Trophoblast cell (in vitro differentiated cells and primary cell): ENCODE measurements around the gene IL31.

Experiments used
- DNase-seq, 2 donors: peaks; one replicate each; pipeline ENCODE4 v3.0.0-alpha.2; 2016
- H2AFZ ChIP-seq: 2 replicates; pipeline ENCODE4 v1.6.1; 2013; ENCODE audit warnings: low read length, moderate library complexity, mild to moderate bottlenecking; ENCODE audit not compliant: insufficient read depth, poor library complexity
- H2AK5ac ChIP-seq: 2 replicates; pipeline ENCODE4 v1.6.1; 2013; ENCODE audit warnings: mild to moderate bottlenecking, low read length
- H2BK120ac ChIP-seq: 2 replicates; pipeline ENCODE4 v1.6.1; 2013; ENCODE audit warnings: low read length, mild to moderate bottlenecking, moderate library complexity; ENCODE audit not compliant: insufficient read depth, poor library complexity
- H2BK12ac ChIP-seq: 2 replicates; pipeline ENCODE4 v1.6.1; 2013; ENCODE audit warnings: mild to moderate bottlenecking, low read length, moderate library complexity
- H2BK5ac ChIP-seq: 2 replicates; pipeline ENCODE4 v1.6.1; 2013; ENCODE audit warnings: low read length, low read depth, moderate library complexity, mild to moderate bottlenecking; ENCODE audit not compliant: poor library complexity
- H3K14ac ChIP-seq: 2 replicates; pipeline ENCODE4 v1.6.1; 2013; ENCODE audit warnings: mild to moderate bottlenecking, low read length
- H3K18ac ChIP-seq: 2 replicates; pipeline ENCODE4 v1.6.1; 2013; ENCODE audit warnings: mild to moderate bottlenecking, low read length
- H3K23ac ChIP-seq: 2 replicates; pipeline ENCODE4 v1.6.1; 2013; ENCODE audit warnings: low read length
- H3K27ac ChIP-seq: 2 replicates; pipeline ENCODE4 v1.5.1; 2013; ENCODE audit warnings: low read depth, mild to moderate bottlenecking, inconsistent platforms, low read length, moderate library complexity
- H3K27me3 ChIP-seq: 2 replicates; pipeline ENCODE4 v1.6.1; 2013; ENCODE audit warnings: inconsistent platforms, mild to moderate bottlenecking, low read length, moderate library complexity; ENCODE audit not compliant: insufficient read depth
- H3K36me3 ChIP-seq, 2 experiments: 1 replicate in 1 of 2; 2 replicates in 1 of 2; pipeline ENCODE4 v1.6.1; 2013; ENCODE audit warnings: low read length in 2 of 2, mild to moderate bottlenecking in 2 of 2, moderate library complexity in 1 of 2; ENCODE audit not compliant: insufficient read depth in 2 of 2, control insufficient read depth in 1 of 2
- H3K4ac ChIP-seq: 2 replicates; pipeline ENCODE4 v1.6.1; 2013; ENCODE audit warnings: low read depth, mild to moderate bottlenecking, low read length, moderate library complexity
- H3K4me1 ChIP-seq, 2 experiments: 1 replicate in 1 of 2; 2 replicates in 1 of 2; pipeline ENCODE4 v1.6.1; 2013; ENCODE audit warnings: low read length in 2 of 2, mild to moderate bottlenecking in 2 of 2, moderate library complexity in 1 of 2; ENCODE audit not compliant: insufficient read depth in 2 of 2, control insufficient read depth in 1 of 2
- H3K4me2 ChIP-seq: 2 replicates; pipeline ENCODE4 v1.6.1; 2013; ENCODE audit warnings: inconsistent platforms, mild to moderate bottlenecking, low read length, moderate library complexity
- H3K4me3 ChIP-seq: 2 replicates; pipeline ENCODE4 v1.5.1; 2013; ENCODE audit warnings: mild to moderate bottlenecking, low read depth, low read length, inconsistent platforms
- H3K79me1 ChIP-seq: one replicate; pipeline ENCODE4 v1.6.1; 2013; ENCODE audit warnings: low read length
- H3K79me2 ChIP-seq: 2 replicates; pipeline ENCODE4 v1.6.1; 2013; ENCODE audit warnings: low read length, mild to moderate bottlenecking; ENCODE audit not compliant: control insufficient read depth, insufficient read depth, poor library complexity
- H3K9ac ChIP-seq: 2 replicates; pipeline ENCODE4 v1.6.1; 2013; ENCODE audit warnings: mild to moderate bottlenecking, low read length
- H3K9me3 ChIP-seq: 2 replicates; pipeline ENCODE4 v1.6.1; 2013; ENCODE audit warnings: low read depth, mild to moderate bottlenecking, control low read depth, inconsistent platforms, low read length; ENCODE audit not compliant: insufficient read depth
- H4K12ac ChIP-seq: 2 replicates; pipeline ENCODE4 v1.6.1; 2013; ENCODE audit warnings: low read depth, mild to moderate bottlenecking, low read length, moderate library complexity
- H4K8ac ChIP-seq: 2 replicates; pipeline ENCODE4 v1.6.1; 2013; ENCODE audit warnings: low read depth, mild to moderate bottlenecking, low read length, moderate library complexity
- H4K91ac ChIP-seq: one replicate; pipeline ENCODE4 v1.6.1; 2013; ENCODE audit warnings: low read depth, mild to moderate bottlenecking, low read length, moderate library complexity
- WGBS: extraction: QIAGEN DNeasy Blood & Tissue Kit; methylation state at CpG from one replicate; pipeline ENCODE4 v1.1.7; 2013; ENCODE audit warnings: missing lambda C conversion rate; ENCODE audit not compliant: insufficient read length, insufficient coverage; ENCODE audit errors: extremely low coverage; 5-methylcytosine and 5-hydroxymethylcytosine counted together

The IL31 gene

GRCh38 chr12:122126713-122127597 is 47.1 kb downstream of the IL31 start:
- Histone ChIP-seq H3K14ac (no peak overlapping the region), H3K23ac (no peak overlapping the region), H3K4ac (no peak overlapping the region), H3K4me2 (no peak overlapping the region), H3K36me3 (peaks cover 15 to 24% of the 10 kb centered on the region in 2 experiments), H3K27me3 (no peaks in the 10 kb centered on the region), H3K4me1 (peaks cover 0 to 4% of the 10 kb centered on the region in 2 experiments), H3K18ac (no peak overlapping the region), H4K8ac (no peak overlapping the region), H4K12ac (no peak overlapping the region), H4K91ac (no peak overlapping the region), H3K9ac (no peak overlapping the region), H2BK12ac (no peak overlapping the region), H2BK120ac (no peak overlapping the region), H2AK5ac (no peak overlapping the region), H3K79me2 (no peaks in the 10 kb centered on the region), H3K9me3 (no peaks in the 10 kb centered on the region), H3K4me3 (no peak overlapping the region), H2AFZ (no peak overlapping the region), H2BK5ac (no peak overlapping the region), H3K79me1 (no peaks in the 10 kb centered on the region), H3K27ac (no peak overlapping the region)
- no peak for DNase-seq
- WGBS, result no CpG with 5 or more reads among the region's 15 CpGs

GRCh38 chr12:122126342-122126635 is 47.7 kb downstream of the IL31 start:
- Histone ChIP-seq H3K4me2 (no peak overlapping the region), H3K9me3 (no peaks in the 10 kb centered on the region), H2BK12ac (no peak overlapping the region), H3K4me1 (peaks cover 0 to 6% of the 10 kb centered on the region in 2 experiments), H3K27me3 (no peaks in the 10 kb centered on the region), H3K4ac (no peak overlapping the region), H2AK5ac (no peak overlapping the region), H4K91ac (no peak overlapping the region), H3K18ac (no peak overlapping the region), H3K9ac (no peak overlapping the region), H3K36me3 (peaks cover 15 to 22% of the 10 kb centered on the region in 2 experiments), H2BK5ac (no peak overlapping the region), H4K12ac (no peak overlapping the region), H4K8ac (no peak overlapping the region), H3K79me2 (no peaks in the 10 kb centered on the region), H3K79me1 (no peaks in the 10 kb centered on the region), H2BK120ac (no peak overlapping the region), H3K4me3 (no peak overlapping the region), H3K14ac (no peak overlapping the region), H3K27ac (no peak overlapping the region), H2AFZ (no peak overlapping the region), H3K23ac (no peak overlapping the region)
- no CpG with 5 or more reads among the region's 7 CpGs for WGBS
- no peak for DNase-seq

- Histone ChIP-seq H3K4me1 (peaks cover 0 to 6% of the 10 kb centered on the region in 2 experiments), H2AFZ (no peak overlapping the region), H3K36me3 (peaks cover 15 to 22% of the 10 kb centered on the region in 2 experiments), H4K91ac (no peak overlapping the region), H2AK5ac (no peak overlapping the region), H3K18ac (no peak overlapping the region), H4K8ac (no peak overlapping the region), H3K4ac (no peak overlapping the region), H3K9me3 (no peaks in the 10 kb centered on the region), H3K4me3 (no peak overlapping the region), H2BK12ac (no peak overlapping the region), H3K4me2 (no peak overlapping the region), H4K12ac (no peak overlapping the region), H3K79me1 (no peaks in the 10 kb centered on the region), H3K23ac (no peak overlapping the region), H3K27me3 (no peaks in the 10 kb centered on the region), H3K14ac (no peak overlapping the region), H3K9ac (no peak overlapping the region), H2BK120ac (no peak overlapping the region), H3K27ac (no peak overlapping the region), H3K79me2 (no peaks in the 10 kb centered on the region), H2BK5ac (no peak overlapping the region)
- no CpG with 5 or more reads among the region's 13 CpGs for WGBS
- DNase-seq, result no peak
Observed at GRCh38 chr12:122125452-122126341, 48.3 kb downstream of the IL31 start.

- peaks cover 7 to 12% of the 10 kb centered on the region in 2 experiments for H3K36me3 ChIP-seq
- no CpG with 5 or more reads among the region's 14 CpGs for WGBS
- no peaks in the 10 kb centered on the region for H3K79me1 ChIP-seq
- H2BK5ac ChIP-seq, result no peak overlapping the region
- no peaks in the 10 kb centered on the region for H3K27me3 ChIP-seq
- no peak overlapping the region for H2BK12ac ChIP-seq
- DNase-seq, result no peak
- no peak overlapping the region for H3K4ac ChIP-seq
- no peak overlapping the region for H3K23ac ChIP-seq
- no peak overlapping the region for H2AK5ac ChIP-seq
- no peak overlapping the region for H2BK120ac ChIP-seq
- no peak overlapping the region for H4K12ac ChIP-seq
- no peak overlapping the region for H3K27ac ChIP-seq
- H4K8ac ChIP-seq, result no peak overlapping the region
- no peaks in the 10 kb centered on the region for H3K79me2 ChIP-seq
- peaks cover 0 to 6% of the 10 kb centered on the region in 2 experiments for H3K4me1 ChIP-seq
- no peaks in the 10 kb centered on the region for H3K9me3 ChIP-seq
- no peak overlapping the region for H3K14ac ChIP-seq
- H4K91ac ChIP-seq, result no peak overlapping the region
- H3K18ac ChIP-seq, result no peak overlapping the region
- no peak overlapping the region for H3K4me2 ChIP-seq
- H3K4me3 ChIP-seq, result no peak overlapping the region
- H3K9ac ChIP-seq, result no peak overlapping the region
- H2AFZ ChIP-seq, result no peak overlapping the region
Observed at GRCh38 chr12:122124370-122124769, 49.7 kb downstream of the IL31 start.
